ENCODE results near the gene LILRA5.

GRCh38 chr19:54307389-54308020 is 5.5 kb downstream of the LILRA5 start:
- TF ChIP-seq CTCF (IDR thresholded peaks at IDR 0.05) (no peak), EZH2 (IDR thresholded peaks at IDR 0.05; ENCODE audit: borderline replicate concordance, insufficient read depth, low read depth, low read length, poor library complexity, severe bottlenecking) (no peak)
